ENCODE results near the gene KCNK17. TPM values are rescaled to one million over a fixed set of nuclear protein-coding genes. Genes with fewer than 3 reads are reported as not detected.
"Not testable (repeated sequence)": the region's sequence is repeated elsewhere in the genome, so short reads cannot be mapped to it uniquely, and the experiment has no call there.

KCNK17 gene
- total RNA-seq, 1 donor from 2014 or later: not detected

GRCh38 chr6:39302669-39303424 is 11.4 kb downstream of the KCNK17 start:
- DNase-seq (ENCODE audit: low read depth in 2 of 2): peak; percentile 67 to 77

GRCh38 chr6:39302011-39302410 is 12.2 kb downstream of the KCNK17 start:
- no peak for DNase-seq (ENCODE audit: low read depth in 2 of 2)

DNA sequence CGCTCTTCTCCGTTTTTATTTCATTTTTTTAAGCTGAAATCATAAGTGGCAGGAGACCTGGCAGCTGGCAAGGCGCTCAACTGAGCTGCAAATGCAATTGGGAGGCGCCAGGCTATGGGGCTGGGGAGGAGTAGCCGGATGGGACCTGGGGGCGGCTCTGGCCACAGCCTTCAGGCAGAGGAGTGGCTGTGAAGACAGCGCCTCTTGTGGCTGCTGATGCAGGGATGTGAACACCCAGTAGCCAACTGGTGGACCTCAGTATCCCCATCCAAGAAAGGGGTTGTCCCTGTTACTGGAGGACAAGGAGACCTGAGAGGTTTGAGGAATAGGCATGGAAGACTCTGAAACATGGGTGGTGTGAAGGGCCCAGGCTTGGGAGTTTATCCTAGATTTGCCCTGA is 12.6 kb downstream of the KCNK17 start:
- DNase-seq (ENCODE audit: low read depth in 2 of 2): peak; percentile 7 to 13

DNA sequence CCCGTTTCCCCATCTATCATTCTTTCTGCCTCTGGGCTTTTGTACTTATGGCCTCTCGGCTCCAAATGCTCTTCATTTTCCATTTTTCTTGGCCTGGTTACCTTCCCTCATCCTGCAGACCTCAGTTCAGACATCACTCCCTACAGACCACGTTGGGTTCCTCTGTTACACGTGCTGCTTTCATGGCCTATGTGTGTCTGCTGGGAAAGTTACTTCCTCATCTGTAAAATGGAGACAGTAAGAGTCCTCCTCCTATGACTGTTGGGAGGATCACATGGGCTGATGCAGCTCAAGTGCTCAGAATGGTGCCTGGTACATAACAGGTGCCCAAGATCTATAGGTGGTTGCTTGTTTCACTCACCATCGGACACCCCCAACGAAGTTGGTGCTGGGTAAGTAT is 13.5 kb downstream of the KCNK17 start:
- DNase-seq (ENCODE audit: low read depth in 2 of 2): no peak

GRCh38 chr6:39298061-39298460 is 16.2 kb downstream of the KCNK17 start:
- DNase-seq (ENCODE audit: low read depth in 2 of 2): no peak

- DNase-seq (ENCODE audit: low read depth in 2 of 2): no peak
Measured at GRCh38 chr6:39296745-39297640, 17.2 kb downstream of the KCNK17 start.

- DNase-seq (ENCODE audit: low read depth in 2 of 2): no peak
Measured at GRCh38 chr6:39295611-39296011, 18.6 kb downstream of the KCNK17 start.

- DNase-seq (ENCODE audit: low read depth in 2 of 2): no peak
Measured at GRCh38 chr6:39294899-39295298, 19.3 kb downstream of the KCNK17 start.

DNA sequence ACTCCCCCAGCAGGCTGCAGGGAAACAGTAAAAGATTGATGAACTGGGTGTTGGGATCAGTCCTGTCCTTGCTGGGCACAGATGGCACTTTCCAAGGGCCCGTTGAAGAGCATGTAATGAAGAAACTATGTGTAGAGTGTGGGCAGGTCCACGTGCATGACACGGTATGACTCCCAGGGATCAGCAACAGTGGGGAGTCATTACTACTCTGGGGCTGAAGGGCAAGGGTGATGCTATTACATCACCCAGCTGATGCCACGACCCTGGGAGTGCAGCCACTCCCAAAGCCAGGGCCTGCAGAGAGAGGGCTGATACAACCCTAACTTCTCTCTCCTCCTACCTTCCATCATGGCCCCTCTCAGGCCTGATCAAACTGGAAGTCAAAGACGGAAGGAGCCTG is 20.1 kb downstream of the KCNK17 start:
- DNase-seq (ENCODE audit: low read depth in 2 of 2): no peak

DNA sequence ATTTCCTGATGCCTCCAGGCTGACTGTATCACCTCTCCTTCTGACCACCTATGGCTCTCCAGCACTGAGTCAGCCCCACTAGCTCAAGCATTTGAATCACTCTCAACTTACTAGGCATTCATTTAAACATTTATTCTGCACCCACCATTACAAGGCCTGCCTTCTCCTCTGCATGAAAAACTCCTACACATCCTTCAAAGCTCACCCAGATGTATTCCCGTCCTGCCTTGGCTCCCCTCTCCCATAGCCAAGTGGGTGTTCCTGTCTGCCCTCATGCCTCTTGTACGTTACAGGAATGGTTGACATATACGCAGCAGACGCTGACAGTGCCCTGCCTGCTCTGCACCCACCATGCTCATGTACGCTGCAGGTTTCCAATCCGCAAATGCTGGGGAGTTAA is 21.6 kb downstream of the KCNK17 start:
- DNase-seq (ENCODE audit: low read depth in 2 of 2): no peak

GRCh38 chr6:39289490-39289889 is 24.7 kb downstream of the KCNK17 start:
- DNase-seq (ENCODE audit: low read depth in 2 of 2): no peak

DNA sequence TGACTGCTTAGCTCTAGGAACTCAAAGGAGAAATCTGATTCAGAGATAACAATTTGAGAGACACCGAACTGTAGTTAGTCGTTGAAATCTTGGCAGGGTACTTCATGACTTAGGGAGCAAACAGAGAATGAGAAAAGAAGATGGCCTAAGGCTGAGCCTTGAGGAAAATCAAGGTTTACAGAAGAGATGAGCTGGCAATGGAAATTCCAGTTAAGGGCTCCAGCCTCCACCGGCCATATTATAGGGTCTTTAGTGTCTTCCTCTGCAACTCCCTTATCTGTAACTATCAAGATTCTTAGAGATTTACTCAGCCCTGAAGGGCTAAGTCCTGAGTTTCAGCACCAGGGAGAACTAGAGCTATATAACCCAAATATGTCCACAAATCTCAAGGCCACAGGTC is 26.6 kb downstream of the KCNK17 start:
- no peak for DNase-seq (ENCODE audit: low read depth in 2 of 2)

GRCh38 chr6:39286596-39286995 is 27.6 kb downstream of the KCNK17 start:
- DNase-seq (ENCODE audit: low read depth in 2 of 2): not testable (repeated sequence)

DNA sequence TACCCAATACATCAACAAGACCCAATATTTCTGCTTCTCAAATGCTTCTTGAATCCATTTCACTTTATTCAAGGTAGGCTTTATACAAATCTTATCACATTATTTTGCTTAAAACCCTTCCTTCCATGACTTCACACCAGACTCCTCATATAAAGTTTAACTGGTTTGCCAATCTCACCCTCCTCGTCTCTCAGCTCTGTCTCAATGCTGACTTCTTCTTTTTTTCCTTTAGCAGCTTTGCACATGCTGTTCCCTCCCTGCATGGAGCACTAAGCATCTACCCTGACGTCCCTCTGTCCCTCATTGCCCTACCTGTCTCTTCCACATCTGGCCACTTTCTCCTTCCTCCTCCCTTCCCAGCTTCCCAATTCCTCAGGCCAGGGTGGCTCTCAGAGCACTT is 31.4 kb downstream of the KCNK17 start:
- DNase-seq (ENCODE audit: low read depth in 2 of 2): no peak

DNA sequence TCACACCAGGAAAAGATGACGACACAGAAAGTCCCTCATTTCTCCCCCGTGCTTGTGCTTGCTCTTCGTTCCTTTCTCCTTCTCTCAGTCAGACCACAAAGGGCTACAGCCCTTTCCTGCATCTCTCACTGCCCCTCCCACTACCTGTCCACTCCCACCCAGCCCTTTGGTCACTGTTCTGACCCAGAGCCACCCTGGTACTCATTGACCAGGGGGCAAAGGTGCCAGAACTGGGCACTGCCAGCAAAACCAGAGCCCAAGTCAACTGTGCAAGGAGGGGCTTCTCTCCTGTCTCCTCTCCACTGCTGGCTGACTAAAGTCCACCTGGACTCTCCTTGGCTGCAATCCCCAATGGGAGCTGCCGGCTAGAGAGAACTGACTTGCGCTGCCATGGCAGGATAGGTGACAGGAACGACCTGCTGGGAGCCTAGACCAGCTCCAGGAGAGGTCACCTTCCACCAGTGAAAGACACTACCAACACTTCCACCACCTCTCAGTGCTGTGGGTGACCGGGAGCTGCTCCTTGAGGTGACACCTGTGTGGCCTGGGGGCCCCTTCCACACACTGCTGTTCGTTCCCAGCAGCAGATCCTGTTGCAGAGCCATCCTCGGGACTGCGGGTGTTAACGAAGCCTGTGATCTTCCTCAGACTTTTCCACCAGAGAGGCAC is 32.8 kb downstream of the KCNK17 start:
- DNase-seq (ENCODE audit: low read depth in 2 of 2): no peak

GRCh38 chr6:39280247-39280731 is 33.9 kb downstream of the KCNK17 start:
- DNase-seq (ENCODE audit: low read depth in 2 of 2): peak; percentile 16 to 29

GRCh38 chr6:39279539-39279938 is 34.7 kb downstream of the KCNK17 start:
- DNase-seq (ENCODE audit: low read depth in 2 of 2): no peak

- DNase-seq (ENCODE audit: low read depth in 2 of 2): no peak
Measured at GRCh38 chr6:39276379-39276995, 37.7 kb downstream of the KCNK17 start.

DNA sequence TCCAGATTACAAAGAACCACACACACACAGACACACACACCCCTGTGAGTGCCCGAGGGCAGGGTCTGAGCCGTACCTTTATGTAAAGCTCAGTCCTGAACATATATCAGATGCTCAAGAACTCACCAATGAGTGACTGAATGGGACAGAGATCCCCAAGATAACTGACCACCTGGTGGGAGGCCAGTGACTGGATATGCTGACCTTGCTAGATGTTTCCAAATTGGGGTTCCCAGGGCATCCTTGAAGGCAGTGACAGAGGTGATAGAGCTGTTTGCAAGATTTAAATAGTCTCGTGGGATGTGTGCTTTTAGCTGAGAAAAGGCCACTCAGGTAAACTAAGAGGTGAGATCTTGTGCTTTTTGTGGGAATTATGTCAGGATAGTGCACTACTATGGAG is 39.3 kb downstream of the KCNK17 start:
- no peak for DNase-seq (ENCODE audit: low read depth in 2 of 2)

DNA sequence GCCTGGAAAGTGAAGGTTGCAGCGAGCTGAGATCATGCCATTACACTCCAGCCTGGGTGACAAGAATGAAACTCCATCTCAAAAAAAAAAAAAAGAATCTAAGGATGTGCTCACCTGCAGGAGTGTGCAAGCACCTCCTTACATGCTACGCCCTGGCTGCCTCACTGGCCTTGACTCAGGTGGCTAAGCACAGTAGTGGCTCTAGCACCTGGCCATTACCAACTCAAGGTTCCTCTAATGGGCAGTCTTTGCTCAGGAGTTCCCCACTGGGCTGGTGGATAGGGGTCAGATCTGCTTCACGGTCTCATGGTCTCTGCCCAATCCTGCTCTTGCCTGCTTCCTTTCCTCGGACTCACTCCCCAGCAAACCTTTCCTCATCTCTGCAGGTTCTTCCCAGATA is 39.7 kb downstream of the KCNK17 start:
- no peak for DNase-seq (ENCODE audit: low read depth in 2 of 2)

GRCh38 chr6:39273406-39273821 is 40.8 kb downstream of the KCNK17 start:
- no peak for DNase-seq (ENCODE audit: low read depth in 2 of 2)

DNA sequence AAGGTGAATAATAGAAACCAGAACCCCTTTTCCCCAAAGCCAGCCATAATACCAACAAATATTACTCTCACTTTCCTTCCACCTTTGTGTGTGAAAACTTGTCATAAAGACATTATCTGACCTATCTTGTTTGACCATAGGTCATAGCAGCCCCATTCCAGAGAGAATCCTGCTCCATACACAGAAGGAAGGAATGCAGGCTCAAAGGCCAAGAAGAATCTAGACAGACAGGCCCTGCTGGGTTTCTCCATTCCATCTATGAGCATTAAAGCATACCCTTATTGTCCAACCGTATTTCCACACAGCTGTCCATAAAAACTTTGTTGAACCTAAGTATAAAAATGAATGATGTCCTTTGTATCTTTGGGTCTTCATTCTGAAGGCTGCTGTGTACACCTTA is 44.3 kb downstream of the KCNK17 start:
- no peak for DNase-seq (ENCODE audit: low read depth in 2 of 2)

Data from lung microvascular endothelial cell (primary cell).